ENCODE data around the gene REPS1.

Gene REPS1

DNA sequence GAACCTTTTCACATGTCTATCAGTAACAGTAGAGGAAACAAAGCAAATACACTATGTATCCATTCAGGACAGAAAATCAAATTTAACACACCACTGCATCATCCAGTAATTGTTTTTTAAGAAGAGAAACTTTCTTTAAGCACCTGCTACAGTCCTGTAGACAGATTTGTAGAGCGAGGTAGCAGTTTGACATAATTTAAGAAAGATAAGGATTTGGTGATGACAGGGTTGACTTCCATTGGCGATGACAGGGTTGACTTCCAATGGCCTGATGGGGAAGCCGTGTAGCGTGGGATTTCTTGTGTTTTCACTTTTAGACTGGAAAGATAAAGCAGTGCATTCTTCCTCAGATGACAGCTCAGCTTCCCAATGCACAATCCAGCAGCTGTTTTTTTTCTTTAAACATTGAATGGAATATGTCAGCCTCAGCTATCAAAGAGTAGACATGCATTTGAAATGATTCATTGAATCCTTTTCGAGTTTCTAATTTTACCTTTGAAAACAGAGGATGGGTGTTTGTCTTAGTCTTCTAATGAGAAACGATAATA lies 123.6 kb downstream of the REPS1 start:
- Histone ChIP-seq H3K36me3 (ENCODE audit: control insufficient read depth, insufficient read depth, low read length) (no peaks in the 10 kb centered on the region), H3K27me3 (ENCODE audit: control insufficient read depth, insufficient read depth, low read length, poor library complexity, severe bottlenecking) (no peaks in the 10 kb centered on the region), H3K9me3 (ENCODE audit: control insufficient read depth, low read length) (no peaks in the 10 kb centered on the region), H3K4me1 (ENCODE audit: control insufficient read depth, insufficient read depth, low read length) (peaks cover 7% of the 10 kb centered on the region), H3K27ac (ENCODE audit: insufficient read depth, low read depth, low read length, poor library complexity, severe bottlenecking) (no peak overlapping the region), H3K4me3 (ENCODE audit: insufficient read depth, low read depth, low read length) (no peak overlapping the region)
- 94 to 99% methylated on average over 4 to 6 of the region's 6 CpGs for WGBS, 2 experiments

DNA sequence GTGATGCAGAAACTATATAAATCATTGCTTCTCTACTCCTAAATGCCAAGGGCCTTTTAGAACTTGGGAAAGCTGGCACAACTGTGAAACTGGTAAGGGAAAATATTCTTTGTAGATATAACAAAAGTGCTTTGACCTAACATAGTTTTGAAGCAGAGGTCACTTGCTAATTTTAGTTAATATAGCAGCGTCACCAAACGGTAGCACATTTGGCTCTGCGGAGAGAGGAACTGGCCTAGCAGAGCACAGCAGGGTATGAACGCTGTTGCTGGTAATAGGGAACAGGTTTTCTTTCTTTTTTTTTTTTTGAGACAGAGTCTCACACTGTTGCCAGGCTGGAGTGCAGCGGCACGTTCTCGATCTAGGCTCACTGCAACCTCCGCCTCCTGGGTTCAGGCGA lies 124.7 kb downstream of the REPS1 start:
- H3K9me3 ChIP-seq (ENCODE audit: control insufficient read depth, low read length): no peaks in the 10 kb centered on the region
- no peak overlapping the region for H3K27ac ChIP-seq (ENCODE audit: insufficient read depth, low read depth, low read length, poor library complexity, severe bottlenecking)
- no peak overlapping the region for H3K4me3 ChIP-seq (ENCODE audit: insufficient read depth, low read depth, low read length)
- H3K36me3 ChIP-seq (ENCODE audit: control insufficient read depth, insufficient read depth, low read length): no peaks in the 10 kb centered on the region
- WGBS, 2 experiments: 89% methylated on average over 9 of the region's 9 CpGs
- no peaks in the 10 kb centered on the region for H3K27me3 ChIP-seq (ENCODE audit: control insufficient read depth, insufficient read depth, low read length, poor library complexity, severe bottlenecking)
- no peaks in the 10 kb centered on the region for H3K4me1 ChIP-seq (ENCODE audit: control insufficient read depth, insufficient read depth, low read length)

DNA sequence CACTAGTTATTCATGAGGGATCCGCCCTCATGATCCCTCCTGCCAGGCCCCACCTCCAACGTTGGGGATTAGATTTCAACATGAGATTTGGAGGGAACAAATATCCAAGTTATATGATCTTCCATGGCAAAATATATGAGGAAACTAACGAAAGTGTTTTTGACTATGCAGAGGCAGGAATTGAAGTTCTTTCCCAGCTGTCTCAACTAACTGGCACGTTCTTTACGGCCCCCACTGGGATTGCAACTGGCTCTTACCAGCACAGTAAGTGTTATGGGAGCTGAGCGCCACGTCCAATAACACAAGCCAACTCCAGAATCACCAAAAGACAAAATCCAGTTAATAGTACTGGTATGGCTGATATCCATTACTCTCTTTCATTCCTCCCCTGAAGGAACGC lies 125.6 kb downstream of the REPS1 start:
- Histone ChIP-seq H3K4me3 (ENCODE audit: insufficient read depth, low read depth, low read length) (no peak overlapping the region), H3K36me3 (ENCODE audit: control insufficient read depth, insufficient read depth, low read length) (no peaks in the 10 kb centered on the region), H3K27ac (ENCODE audit: insufficient read depth, low read depth, low read length, poor library complexity, severe bottlenecking) (no peak overlapping the region), H3K9me3 (ENCODE audit: control insufficient read depth, low read length) (no peaks in the 10 kb centered on the region), H3K27me3 (ENCODE audit: control insufficient read depth, insufficient read depth, low read length, poor library complexity, severe bottlenecking) (no peaks in the 10 kb centered on the region), H3K4me1 (ENCODE audit: control insufficient read depth, insufficient read depth, low read length) (no peaks in the 10 kb centered on the region)
- WGBS, 2 experiments: 79 to 82% methylated on average over 8 of the region's 8 CpGs

DNA sequence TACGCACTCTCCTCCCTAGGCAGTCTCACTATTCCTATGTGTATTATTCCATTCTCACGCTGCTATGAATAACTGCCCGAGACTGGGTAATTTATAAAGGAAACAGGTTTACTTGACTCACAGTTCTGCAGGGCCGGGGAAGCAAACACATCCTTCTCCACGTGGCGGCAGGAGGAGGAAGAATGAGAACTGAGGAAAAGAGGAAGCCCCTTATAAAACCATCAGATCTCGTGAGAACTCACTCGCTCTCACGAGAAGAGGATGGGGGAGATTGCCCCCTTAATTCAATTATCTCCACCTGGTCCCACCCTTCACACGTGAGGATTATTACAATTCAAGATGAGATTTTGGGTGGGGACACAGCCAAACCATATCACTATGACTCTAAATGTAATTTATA lies 130.3 kb downstream of the REPS1 start:
- no peaks in the 10 kb centered on the region for H3K27me3 ChIP-seq (ENCODE audit: control insufficient read depth, insufficient read depth, low read length, poor library complexity, severe bottlenecking)
- no peaks in the 10 kb centered on the region for H3K9me3 ChIP-seq (ENCODE audit: control insufficient read depth, low read length)
- H3K27ac ChIP-seq (ENCODE audit: insufficient read depth, low read depth, low read length, poor library complexity, severe bottlenecking): no peak overlapping the region
- WGBS, 2 experiments: 87 to 88% methylated on average over 9 to 10 of the region's 10 CpGs
- no peaks in the 10 kb centered on the region for H3K4me1 ChIP-seq (ENCODE audit: control insufficient read depth, insufficient read depth, low read length)
- H3K36me3 ChIP-seq (ENCODE audit: control insufficient read depth, insufficient read depth, low read length): no peaks in the 10 kb centered on the region
- H3K4me3 ChIP-seq (ENCODE audit: insufficient read depth, low read depth, low read length): no peak overlapping the region

DNA sequence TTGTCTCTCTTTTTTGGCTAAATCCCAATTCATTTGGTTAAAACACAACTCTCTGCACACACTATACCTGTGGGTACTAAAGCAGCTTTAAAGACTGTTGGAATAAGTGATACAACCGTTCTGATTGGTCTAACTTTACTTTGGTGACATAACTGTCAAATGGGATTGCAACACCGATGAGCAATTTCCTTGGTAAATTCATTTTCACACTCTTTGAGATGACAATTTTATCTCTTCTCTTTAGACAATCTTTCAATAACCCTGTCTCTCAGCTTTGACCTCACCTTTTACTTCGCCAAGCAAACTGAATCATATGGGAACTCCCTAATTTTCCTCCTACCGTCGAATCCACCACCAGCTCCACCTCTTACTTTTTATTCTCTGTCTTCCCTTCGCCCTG lies 131.4 kb downstream of the REPS1 start:
- Histone ChIP-seq H3K27ac (ENCODE audit: insufficient read depth, low read depth, low read length, poor library complexity, severe bottlenecking) (no peak overlapping the region), H3K4me1 (ENCODE audit: control insufficient read depth, insufficient read depth, low read length) (no peaks in the 10 kb centered on the region), H3K9me3 (ENCODE audit: control insufficient read depth, low read length) (no peaks in the 10 kb centered on the region), H3K27me3 (ENCODE audit: control insufficient read depth, insufficient read depth, low read length, poor library complexity, severe bottlenecking) (no peaks in the 10 kb centered on the region), H3K4me3 (ENCODE audit: insufficient read depth, low read depth, low read length) (no peak overlapping the region), H3K36me3 (ENCODE audit: control insufficient read depth, insufficient read depth, low read length) (no peaks in the 10 kb centered on the region)
- 94 to 96% methylated on average over 6 of the region's 6 CpGs for WGBS, 2 experiments

All from ectodermal cell (in vitro differentiated cells).